GM12891 (cell line): Measurements from ENCODE around the gene RAB11FIP2.

ENCODE experiments used
- POLR2A ChIP-seq: IDR thresholded peaks from 2 replicates; pipeline ENCODE4 v1.6.1; 2011; ENCODE audit warnings: low read depth, low read length, control low read depth
- POLR2AphosphoS5 ChIP-seq: IDR thresholded peaks from 2 replicates; pipeline ENCODE4 v1.6.1; 2011; ENCODE audit warnings: low read depth, low read length, control low read depth

GRCh38 chr10:118058371-118058770 is 11.6 kb upstream of the RAB11FIP2 start:
- TF ChIP-seq POLR2AphosphoS5 (no peak), POLR2A (no peak)
